Panc1 (cell line): Measurements from ENCODE around the gene CLUH. TPM values are rescaled to one million over a fixed set of nuclear protein-coding genes. Genes with fewer than 3 reads are reported as not detected.
"Not testable (repeated sequence)": the region's sequence is repeated elsewhere in the genome, so short reads cannot be mapped to it uniquely, and the experiment has no call there.

Source experiments
- ATAC-seq: fragments of 200-7000 bp; cut with Tn5 transposase; 2 replicates; pipeline ENCODE4 v1.9.1; 2020; ENCODE audit warnings: mild to moderate bottlenecking, moderate library complexity
- BruUV-seq: library from RNA; stranded (reverse); fragments of 400-500 nt; replicated peaks from 2 replicates; lab custom pipeline; 2021; lab: Mats Ljungman, UMichigan
- CTCF ChIA-PET: fragments of 300-600 bp; sonication (Branson Sonifier 250); formaldehyde crosslinking; loops from one replicate; lab custom pipeline; 2022; ENCODE audit warnings: antibody characterized with exemption; lab: Charles Lee
- POLR2A ChIA-PET: fragments of 300-600 bp; sonication (Branson Sonifier 250); formaldehyde crosslinking; loops from one replicate; lab custom pipeline; 2022; ENCODE audit warnings: antibody characterized with exemption; lab: Charles Lee
- DNase-seq: peaks from one replicate; pipeline ENCODE4 v3.0.0-alpha.2; 2010; ENCODE audit warnings: low read depth, low spot score
- H3K27ac ChIP-seq: 2 replicates; pipeline ENCODE4 v1.5.1; 2011; ENCODE audit warnings: mild to moderate bottlenecking, low read length, inconsistent platforms
- H3K27me3 ChIP-seq: fragments of 200-500 bp; sonication (Bioruptor generic); 2 replicates; pipeline ENCODE4 v1.6.0; 2014; ENCODE audit warnings: low read length, inconsistent platforms; ENCODE audit not compliant: control insufficient read depth, insufficient read depth
- H3K36me3 ChIP-seq: fragments of 200-500 bp; sonication (Bioruptor generic); 2 replicates; pipeline ENCODE4 v1.5.1; 2014; ENCODE audit warnings: inconsistent platforms, mild to moderate bottlenecking, low read length, moderate library complexity; ENCODE audit not compliant: control insufficient read depth, insufficient read depth
- H3K4me1 ChIP-seq: 2 replicates; pipeline ENCODE4 v1.5.1; 2011; ENCODE audit warnings: inconsistent platforms, mild to moderate bottlenecking, low read length, moderate library complexity; ENCODE audit not compliant: control insufficient read depth, insufficient read depth
- H3K4me3 ChIP-seq, 2 experiments: 2 replicates each; pipeline ENCODE4 v1.5.1; 2011 to 2012; ENCODE audit warnings: low read depth in 2 of 2, low read length in 2 of 2, mild to moderate bottlenecking in 2 of 2, inconsistent platforms in 1 of 2, moderate library complexity in 1 of 2
- H3K9me3 ChIP-seq: fragments of 200-500 bp; sonication (Bioruptor generic); 2 replicates; pipeline ENCODE4 v1.5.1; 2014; ENCODE audit warnings: low read depth, mild to moderate bottlenecking, inconsistent platforms, low read length, moderate library complexity; ENCODE audit not compliant: control insufficient read depth, insufficient read depth
- POLR2AphosphoS5 ChIP-seq: IDR thresholded peaks from 2 replicates; pipeline ENCODE4 v1.6.1; 2012; ENCODE audit warnings: mild to moderate bottlenecking, low read depth, low read length, moderate library complexity
- SIN3A ChIP-seq: IDR thresholded peaks from 2 replicates; pipeline ENCODE4 v1.6.1; 2012; ENCODE audit warnings: low read depth, mild to moderate bottlenecking, low read length, moderate library complexity, borderline replicate concordance; ENCODE audit not compliant: insufficient read depth
- TCF7L2 ChIP-seq: IDR thresholded peaks from 2 replicates; pipeline ENCODE4 v1.6.1; 2011; ENCODE audit warnings: mild to moderate bottlenecking, low read depth, low read length, inconsistent platforms
- in situ Hi-C: cut with HindIII; loops from 2 replicates; pipeline ENCODE4 v1.10.0; 2016; ENCODE audit warnings: low sequenced_read_pairs, low pct_unique_long_range_greater_than_20kb
- intact Hi-C: fragments of 100-400 bp; cut with micrococcal nuclease; formaldehyde crosslinking; loops from one replicate; pipeline ENCODE4 v1.10.0; 2022; ENCODE audit not compliant: unreplicated experiment
- total RNA-seq: library from RNA; stranded (reverse); gene quantifications from one replicate; pipeline ENCODE4 v1.2.1, GENCODE V29; 2021; ENCODE audit not compliant: unreplicated experiment
- TF ChIP-seq, protein P1 (sequence below): fragments of 450-650 bp; IDR thresholded peaks from 2 replicates; pipeline ENCODE4 v1.5.1; 2017; ENCODE audit warnings: mild to moderate bottlenecking
- TF ChIP-seq, protein P2 (sequence below), 2 experiments: IDR thresholded peaks; 2 replicates each; pipeline ENCODE4 v1.6.1; 2011 to 2012; ENCODE audit warnings: low read depth in 2 of 2, control low read depth in 1 of 2, low read length in 1 of 2, mild to moderate bottlenecking in 1 of 2, moderate library complexity in 1 of 2; ENCODE audit not compliant: insufficient read depth in 1 of 2

CLUH gene
- total RNA-seq, 1 experiment from 2014 or later = 119 TPM

DNA sequence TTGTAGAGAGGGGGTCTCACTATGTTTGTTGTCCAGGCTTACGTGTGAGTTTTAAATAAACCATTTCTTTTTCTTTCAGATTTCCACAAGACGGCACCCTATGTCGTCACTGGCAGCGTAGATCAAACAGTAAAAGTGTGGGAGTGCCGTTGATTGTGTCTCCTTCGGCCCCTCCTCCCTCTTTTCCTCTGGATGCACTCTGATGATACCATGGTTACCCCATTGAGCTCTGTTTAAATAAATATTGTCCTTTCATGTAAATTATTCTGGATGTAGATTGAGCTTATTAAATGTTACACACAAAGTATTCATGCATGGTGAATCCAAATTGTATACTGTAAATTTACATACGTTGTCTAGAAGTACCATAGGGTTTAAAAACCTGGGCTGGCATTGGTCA is 29.9 kb downstream of the CLUH start:
- in situ Hi-C loops = no loop called here
- POLR2A ChIA-PET = interaction anchor here (0.6 kb wide), 1 partner anchor 101 kb away, joined by 3 read pairs; no protein-coding TSS in a partner anchor
- intact Hi-C loops = no loop called here

DNA sequence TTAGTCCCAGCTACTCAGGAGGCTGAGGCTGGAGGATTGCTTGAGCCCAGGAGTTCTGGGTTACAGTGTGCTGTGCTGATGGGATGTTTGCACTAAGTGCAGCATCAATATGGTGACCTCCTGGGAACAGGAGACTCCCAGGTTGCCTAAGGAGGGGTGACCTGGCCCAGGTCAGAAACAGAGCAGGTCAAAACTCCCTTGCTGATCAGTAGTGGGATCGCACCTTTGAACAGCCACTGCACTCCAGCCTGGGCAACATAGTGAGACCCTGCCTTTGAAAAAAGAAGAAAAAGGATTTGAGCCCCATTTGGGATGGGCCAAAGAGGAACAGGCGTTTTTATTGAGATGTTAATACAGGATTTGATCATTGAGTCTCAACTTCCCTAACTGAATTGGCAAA is 30.6 kb downstream of the CLUH start:
- H3K4me3 ChIP-seq = no peak overlapping the region
- no peaks in the 10 kb centered on the region for H3K27me3 ChIP-seq
- POLR2A ChIA-PET = no interaction called here
- DNase-seq = no peak
- H3K9me3 ChIP-seq = no peaks in the 10 kb centered on the region
- BruUV-seq = no TSS peak
- in situ Hi-C loops (no loop called here), intact Hi-C loops (no loop called here)
- no peak; the same call in 1 of the 2 replicates for ATAC-seq
- CTCF ChIA-PET = no interaction called here
- H3K27ac ChIP-seq = no peak overlapping the region
- no peak for TF ChIP-seq POLR2AphosphoS5
- no peak for TF ChIP-seq SIN3A
- TF ChIP-seq, protein P1, sequence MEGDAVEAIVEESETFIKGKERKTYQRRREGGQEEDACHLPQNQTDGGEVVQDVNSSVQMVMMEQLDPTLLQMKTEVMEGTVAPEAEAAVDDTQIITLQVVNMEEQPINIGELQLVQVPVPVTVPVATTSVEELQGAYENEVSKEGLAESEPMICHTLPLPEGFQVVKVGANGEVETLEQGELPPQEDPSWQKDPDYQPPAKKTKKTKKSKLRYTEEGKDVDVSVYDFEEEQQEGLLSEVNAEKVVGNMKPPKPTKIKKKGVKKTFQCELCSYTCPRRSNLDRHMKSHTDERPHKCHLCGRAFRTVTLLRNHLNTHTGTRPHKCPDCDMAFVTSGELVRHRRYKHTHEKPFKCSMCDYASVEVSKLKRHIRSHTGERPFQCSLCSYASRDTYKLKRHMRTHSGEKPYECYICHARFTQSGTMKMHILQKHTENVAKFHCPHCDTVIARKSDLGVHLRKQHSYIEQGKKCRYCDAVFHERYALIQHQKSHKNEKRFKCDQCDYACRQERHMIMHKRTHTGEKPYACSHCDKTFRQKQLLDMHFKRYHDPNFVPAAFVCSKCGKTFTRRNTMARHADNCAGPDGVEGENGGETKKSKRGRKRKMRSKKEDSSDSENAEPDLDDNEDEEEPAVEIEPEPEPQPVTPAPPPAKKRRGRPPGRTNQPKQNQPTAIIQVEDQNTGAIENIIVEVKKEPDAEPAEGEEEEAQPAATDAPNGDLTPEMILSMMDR = no peak
- TF ChIP-seq, protein P2, sequence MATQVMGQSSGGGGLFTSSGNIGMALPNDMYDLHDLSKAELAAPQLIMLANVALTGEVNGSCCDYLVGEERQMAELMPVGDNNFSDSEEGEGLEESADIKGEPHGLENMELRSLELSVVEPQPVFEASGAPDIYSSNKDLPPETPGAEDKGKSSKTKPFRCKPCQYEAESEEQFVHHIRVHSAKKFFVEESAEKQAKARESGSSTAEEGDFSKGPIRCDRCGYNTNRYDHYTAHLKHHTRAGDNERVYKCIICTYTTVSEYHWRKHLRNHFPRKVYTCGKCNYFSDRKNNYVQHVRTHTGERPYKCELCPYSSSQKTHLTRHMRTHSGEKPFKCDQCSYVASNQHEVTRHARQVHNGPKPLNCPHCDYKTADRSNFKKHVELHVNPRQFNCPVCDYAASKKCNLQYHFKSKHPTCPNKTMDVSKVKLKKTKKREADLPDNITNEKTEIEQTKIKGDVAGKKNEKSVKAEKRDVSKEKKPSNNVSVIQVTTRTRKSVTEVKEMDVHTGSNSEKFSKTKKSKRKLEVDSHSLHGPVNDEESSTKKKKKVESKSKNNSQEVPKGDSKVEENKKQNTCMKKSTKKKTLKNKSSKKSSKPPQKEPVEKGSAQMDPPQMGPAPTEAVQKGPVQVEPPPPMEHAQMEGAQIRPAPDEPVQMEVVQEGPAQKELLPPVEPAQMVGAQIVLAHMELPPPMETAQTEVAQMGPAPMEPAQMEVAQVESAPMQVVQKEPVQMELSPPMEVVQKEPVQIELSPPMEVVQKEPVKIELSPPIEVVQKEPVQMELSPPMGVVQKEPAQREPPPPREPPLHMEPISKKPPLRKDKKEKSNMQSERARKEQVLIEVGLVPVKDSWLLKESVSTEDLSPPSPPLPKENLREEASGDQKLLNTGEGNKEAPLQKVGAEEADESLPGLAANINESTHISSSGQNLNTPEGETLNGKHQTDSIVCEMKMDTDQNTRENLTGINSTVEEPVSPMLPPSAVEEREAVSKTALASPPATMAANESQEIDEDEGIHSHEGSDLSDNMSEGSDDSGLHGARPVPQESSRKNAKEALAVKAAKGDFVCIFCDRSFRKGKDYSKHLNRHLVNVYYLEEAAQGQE (IDR thresholded peaks at IDR 0.05; ENCODE audit: insufficient read depth in 1 of 2, low read depth in 2 of 2, low read length in 1 of 2) = no peak
- TF ChIP-seq TCF7L2 = no peak
- H3K36me3 ChIP-seq = peaks cover 24% of the 10 kb centered on the region
- peaks cover 9% of the 10 kb centered on the region for H3K4me1 ChIP-seq

More for the DNA sequence above, 29.9 kb downstream of the CLUH start:
- Histone ChIP-seq H3K9me3 (no peaks in the 10 kb centered on the region), H3K27ac (no peak overlapping the region), H3K27me3 (no peaks in the 10 kb centered on the region), H3K36me3 (peaks cover 24% of the 10 kb centered on the region), H3K4me1 (peaks cover 14% of the 10 kb centered on the region), H3K4me3 (no peak overlapping the region)
- no TSS peak for BruUV-seq
- ATAC-seq (no peak), DNase-seq (no peak)
- CTCF ChIA-PET = no interaction called here
- TF ChIP-seq, protein P1 = no peak
- TF ChIP-seq TCF7L2 (no peak), POLR2AphosphoS5 (no peak), SIN3A (no peak)
- TF ChIP-seq, protein P2 (IDR thresholded peaks at IDR 0.05; ENCODE audit: insufficient read depth in 1 of 2, low read depth in 2 of 2, low read length in 1 of 2) = no peak

DNA sequence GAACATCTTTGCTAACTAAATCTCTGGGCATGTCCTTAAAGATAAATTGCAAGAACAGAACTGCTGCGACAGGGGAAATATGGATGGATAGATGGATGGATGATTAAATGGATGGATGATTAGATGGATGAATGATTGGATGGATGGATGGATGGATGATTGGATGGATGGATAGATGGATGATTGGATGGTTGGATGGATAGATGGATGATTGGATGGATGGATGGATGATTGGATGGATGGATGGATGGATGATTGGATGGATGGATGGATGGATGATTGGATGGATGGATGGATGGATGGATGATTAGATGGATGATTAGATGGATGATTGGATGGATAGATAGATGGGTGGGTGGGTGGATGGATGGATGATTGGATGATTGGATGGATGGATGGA is 32.3 kb downstream of the CLUH start:
- H3K4me3 ChIP-seq, H3K9me3 ChIP-seq, DNase-seq, CTCF ChIA-PET, POLR2A ChIA-PET, BruUV-seq, H3K4me1 ChIP-seq, H3K27ac ChIP-seq, in situ Hi-C loops, H3K27me3 ChIP-seq, intact Hi-C loops, ATAC-seq: not testable (repeated sequence)
- H3K36me3 ChIP-seq = peaks cover 27% of the 10 kb centered on the region
